IPS-15b (cell line): ENCODE data around the gene MYCT1.

Source experiments
- H3K27me3 ChIP-seq: one replicate; pipeline ENCODE4 v1.6.1; 2013; ENCODE audit warnings: low read length; ENCODE audit not compliant: control insufficient read depth, insufficient read depth
- H3K36me3 ChIP-seq: one replicate; pipeline ENCODE4 v1.6.1; 2013; ENCODE audit warnings: low read length; ENCODE audit not compliant: control insufficient read depth, insufficient read depth
- H3K4me1 ChIP-seq: one replicate; pipeline ENCODE4 v1.6.1; 2013; ENCODE audit warnings: mild to moderate bottlenecking, low read length; ENCODE audit not compliant: control insufficient read depth, insufficient read depth
- H3K4me3 ChIP-seq: one replicate; pipeline ENCODE4 v1.5.1; 2013; ENCODE audit warnings: low read depth, low read length
- H3K9ac ChIP-seq: one replicate; pipeline ENCODE4 v1.6.1; 2013; ENCODE audit warnings: low read depth, mild to moderate bottlenecking, low read length
- H3K9me3 ChIP-seq: one replicate; pipeline ENCODE4 v1.6.1; 2013; ENCODE audit warnings: mild to moderate bottlenecking, low read length; ENCODE audit not compliant: control insufficient read depth, insufficient read depth

Gene MYCT1

GRCh38 chr6:152726313-152726712, 28.6 kb downstream of the MYCT1 start:
- Histone ChIP-seq H3K4me3 (no peak overlapping the region), H3K27me3 (no peaks in the 10 kb centered on the region), H3K9me3 (no peaks in the 10 kb centered on the region), H3K9ac (no peak overlapping the region), H3K36me3 (no peaks in the 10 kb centered on the region), H3K4me1 (no peaks in the 10 kb centered on the region)

DNA sequence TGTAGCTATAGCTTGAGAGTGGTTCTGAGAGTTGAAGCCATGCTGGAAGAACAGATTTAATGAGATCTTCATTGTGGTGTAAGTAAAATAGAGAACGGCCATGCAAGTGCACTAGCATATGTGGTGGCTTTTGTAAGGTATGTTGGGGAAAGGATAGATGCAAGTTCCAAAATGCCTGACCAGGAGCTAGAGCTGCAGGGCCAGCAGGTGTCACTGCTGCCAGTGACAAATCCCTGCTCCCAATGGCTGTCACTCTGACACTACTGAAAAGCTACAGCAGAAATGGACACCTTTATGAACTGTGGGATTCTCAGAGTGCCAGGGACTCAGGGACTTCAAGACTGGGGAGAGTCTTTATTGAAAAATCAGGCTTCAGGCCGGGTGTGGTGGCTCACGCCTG, 29.8 kb downstream of the MYCT1 start:
- Histone ChIP-seq H3K4me3 (no peak overlapping the region), H3K9me3 (no peaks in the 10 kb centered on the region), H3K27me3 (no peaks in the 10 kb centered on the region), H3K4me1 (no peaks in the 10 kb centered on the region), H3K36me3 (no peaks in the 10 kb centered on the region), H3K9ac (no peak overlapping the region)

GRCh38 chr6:152734630-152735029, 36.9 kb downstream of the MYCT1 start:
- Histone ChIP-seq H3K9me3 (no peaks in the 10 kb centered on the region), H3K9ac (no peak overlapping the region), H3K27me3 (no peaks in the 10 kb centered on the region), H3K4me3 (no peak overlapping the region), H3K36me3 (no peaks in the 10 kb centered on the region), H3K4me1 (no peaks in the 10 kb centered on the region)

DNA sequence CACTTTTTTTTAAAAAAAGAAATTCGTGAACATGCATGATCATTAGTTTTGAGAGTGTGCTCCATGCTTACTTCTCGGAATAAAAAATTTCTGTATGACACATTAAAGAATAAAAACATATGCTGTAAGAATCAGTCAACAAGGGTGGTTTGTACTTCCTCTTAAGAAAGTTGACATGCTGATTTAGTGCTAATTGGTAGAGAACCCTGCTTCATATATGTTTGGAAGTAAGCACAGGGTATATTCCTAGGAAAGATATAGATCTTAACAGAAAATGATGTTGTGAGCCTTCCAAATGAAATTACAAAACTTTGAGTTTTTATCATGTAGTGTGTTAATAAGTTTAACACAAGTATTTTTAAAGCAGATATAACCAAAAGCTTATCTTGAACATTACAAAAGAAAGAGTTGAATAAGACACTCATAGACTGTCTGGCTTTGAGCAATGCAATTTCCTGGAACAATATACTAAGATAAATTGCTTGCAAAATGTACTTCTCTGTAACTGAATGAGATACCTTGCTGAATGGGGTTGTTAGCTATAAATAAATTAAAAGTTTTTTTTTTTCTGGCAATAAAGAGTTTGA, 39.1 kb downstream of the MYCT1 start:
- Histone ChIP-seq H3K4me1 (no peaks in the 10 kb centered on the region), H3K4me3 (no peak overlapping the region), H3K9me3 (no peaks in the 10 kb centered on the region), H3K9ac (no peak overlapping the region), H3K27me3 (no peaks in the 10 kb centered on the region), H3K36me3 (no peaks in the 10 kb centered on the region)

DNA sequence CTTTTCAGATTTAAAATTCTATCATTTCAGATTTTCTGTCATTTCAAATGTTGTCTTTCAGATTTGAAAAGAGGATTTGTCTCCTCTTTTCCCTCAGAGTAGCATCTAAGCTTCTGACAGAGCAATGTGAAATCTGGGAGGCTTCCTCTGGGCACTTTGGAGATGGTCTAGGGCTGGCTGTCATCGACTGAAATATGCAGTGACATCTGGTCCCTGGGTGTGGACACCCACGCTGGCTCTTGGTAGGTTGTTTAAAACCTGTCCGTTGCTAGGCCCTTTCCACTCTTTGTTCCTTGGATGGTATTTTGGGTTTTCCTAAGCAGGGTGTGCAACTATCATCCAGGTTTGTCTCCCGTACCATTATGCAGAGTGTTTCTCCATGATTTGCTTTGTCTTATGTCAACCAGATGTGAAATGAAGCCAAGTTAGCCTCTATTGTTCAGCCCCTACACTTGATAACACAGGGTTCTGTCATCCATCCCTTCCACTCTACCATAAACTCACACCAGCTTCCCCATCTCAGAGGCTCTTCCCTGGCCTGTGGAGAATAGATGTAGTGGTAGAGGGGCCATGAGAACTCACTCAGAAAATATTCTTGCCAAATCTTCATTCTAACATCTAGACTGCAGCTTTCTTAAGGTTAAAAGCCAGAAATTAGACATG, 47.9 kb downstream of the MYCT1 start:
- Histone ChIP-seq H3K36me3 (no peaks in the 10 kb centered on the region), H3K4me3 (no peak overlapping the region), H3K9me3 (no peaks in the 10 kb centered on the region), H3K9ac (no peak overlapping the region), H3K27me3 (no peaks in the 10 kb centered on the region), H3K4me1 (no peaks in the 10 kb centered on the region)

GRCh38 chr6:152746172-152746553, 48.5 kb downstream of the MYCT1 start:
- H3K4me3 ChIP-seq = no peak overlapping the region
- H3K27me3 ChIP-seq = no peaks in the 10 kb centered on the region
- no peaks in the 10 kb centered on the region for H3K9me3 ChIP-seq
- no peaks in the 10 kb centered on the region for H3K4me1 ChIP-seq
- H3K36me3 ChIP-seq = no peaks in the 10 kb centered on the region
- H3K9ac ChIP-seq = no peak overlapping the region

GRCh38 chr6:152748843-152749242, 51.1 kb downstream of the MYCT1 start:
- Histone ChIP-seq H3K4me1 (no peaks in the 10 kb centered on the region), H3K9ac (no peak overlapping the region), H3K9me3 (no peaks in the 10 kb centered on the region), H3K27me3 (no peaks in the 10 kb centered on the region), H3K4me3 (no peak overlapping the region), H3K36me3 (no peaks in the 10 kb centered on the region)

DNA sequence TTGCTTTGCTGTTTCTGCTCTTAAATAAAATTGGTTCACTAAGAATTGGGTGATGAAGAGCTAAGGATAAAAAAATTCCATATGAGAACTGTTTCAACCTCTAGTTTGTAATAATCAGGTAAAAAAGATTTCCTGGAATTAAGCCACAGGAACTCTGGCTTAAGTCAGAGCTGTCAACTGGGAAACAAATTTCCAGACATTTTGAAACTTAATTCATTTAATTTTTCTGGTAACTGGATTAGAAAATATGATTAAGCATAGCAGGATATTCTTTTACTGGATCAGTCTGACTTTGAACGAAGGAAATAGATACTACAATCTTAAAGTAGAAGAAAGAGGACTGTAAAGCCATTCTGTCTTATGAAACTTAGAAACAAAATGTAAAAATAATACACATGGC, 51.6 kb downstream of the MYCT1 start:
- Histone ChIP-seq H3K27me3 (no peaks in the 10 kb centered on the region), H3K4me3 (no peak overlapping the region), H3K9me3 (no peaks in the 10 kb centered on the region), H3K4me1 (no peaks in the 10 kb centered on the region), H3K36me3 (no peaks in the 10 kb centered on the region), H3K9ac (no peak overlapping the region)

- Histone ChIP-seq H3K4me1 (no peaks in the 10 kb centered on the region), H3K27me3 (no peaks in the 10 kb centered on the region), H3K9me3 (no peaks in the 10 kb centered on the region), H3K9ac (no peak within 1 kb of the TSS), H3K4me3 (no peak within 1 kb of the TSS), H3K36me3 (no peaks in the 10 kb centered on the region)
Observed at GRCh38 chr6:152750694-152751093, 53.0 kb downstream of the MYCT1 start, which contains the start of gene VIP. Gene VIP (plus strand): TSS chr6:152750797. CDS start chr6:152752178, 1,381 bp downstream.

- no peaks in the 10 kb centered on the region for H3K36me3 ChIP-seq
- H3K27me3 ChIP-seq = no peaks in the 10 kb centered on the region
- no peak overlapping the region for H3K4me3 ChIP-seq
- H3K9ac ChIP-seq = no peak overlapping the region
- H3K4me1 ChIP-seq = no peaks in the 10 kb centered on the region
- no peaks in the 10 kb centered on the region for H3K9me3 ChIP-seq
Observed at GRCh38 chr6:152765331-152765730, 67.6 kb downstream of the MYCT1 start.

DNA sequence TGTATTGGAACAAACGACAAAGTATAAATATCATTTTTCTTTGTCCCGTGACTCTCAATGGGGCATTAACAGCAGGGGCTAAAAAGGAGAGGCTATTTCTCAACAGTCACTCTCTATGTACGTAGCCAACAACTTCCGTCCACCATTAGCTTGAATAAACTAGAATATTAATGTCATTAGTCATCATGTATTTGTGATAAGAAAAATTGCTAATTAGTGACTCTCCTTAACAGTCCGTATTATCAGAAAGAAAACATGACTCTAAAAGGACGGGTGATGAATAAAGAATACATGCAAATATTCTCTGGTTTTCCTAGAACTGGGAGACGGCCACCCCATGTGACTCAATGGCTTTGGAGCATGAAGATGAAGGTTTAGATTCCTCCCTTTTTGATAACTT, 71.5 kb downstream of the MYCT1 start:
- no peaks in the 10 kb centered on the region for H3K27me3 ChIP-seq
- H3K4me1 ChIP-seq = no peaks in the 10 kb centered on the region
- H3K36me3 ChIP-seq = no peaks in the 10 kb centered on the region
- H3K4me3 ChIP-seq = no peak overlapping the region
- no peaks in the 10 kb centered on the region for H3K9me3 ChIP-seq
- H3K9ac ChIP-seq = no peak overlapping the region

GRCh38 chr6:152769993-152770392, 72.3 kb downstream of the MYCT1 start:
- H3K9ac ChIP-seq = no peak overlapping the region
- H3K4me3 ChIP-seq = no peak overlapping the region
- H3K27me3 ChIP-seq = no peaks in the 10 kb centered on the region
- no peaks in the 10 kb centered on the region for H3K36me3 ChIP-seq
- H3K4me1 ChIP-seq = no peaks in the 10 kb centered on the region
- no peaks in the 10 kb centered on the region for H3K9me3 ChIP-seq
